Measurements from ENCODE around the gene TESK2. TPM values are rescaled to one million over a fixed set of nuclear protein-coding genes. Genes with fewer than 3 reads are reported as not detected.

TESK2 gene
- total RNA-seq, 1 experiment from 2014 or later = 5.0 TPM

GRCh38 chr1:45507893-45508292 is 16.9 kb upstream of the TESK2 start (continued):
- no peak for TF ChIP-seq SRF (IDR thresholded peaks at IDR 0.05; ENCODE audit: low read depth)
- TF ChIP-seq EZH2phosphoT487 (IDR thresholded peaks at IDR 0.05; ENCODE audit: borderline replicate concordance) = no peak
- no peak for TF ChIP-seq JUND (IDR thresholded peaks at IDR 0.05)
- TF ChIP-seq ZFX (IDR thresholded peaks at IDR 0.05) = no peak
- no peak for TF ChIP-seq ZNF274 (IDR thresholded peaks at IDR 0.05; ENCODE audit: low read depth, low read length)

GRCh38 chr1:45507195-45507594 is 16.2 kb upstream of the TESK2 start:
- ChIA-PET RAD21 (ENCODE audit: low non-redundant PET in 1 of 2, low total read pairs in 2 of 2, uncharacterized antibody in 2 of 2, unreplicated experiment in 2 of 2) (no interaction called here), CTCF (no interaction called here), POLR2A (interaction anchor here (1.7 kb wide), 1 partner anchor 9 kb away, joined by 4 read pairs; no protein-coding TSS in a partner anchor)
- Histone ChIP-seq H3K9me3 (ENCODE audit: control insufficient read depth in 1 of 2, insufficient read depth in 1 of 2, low read depth in 1 of 2, low read length in 2 of 2) (no peaks in the 10 kb centered on the region), H3K79me2 (ENCODE audit: insufficient read depth, low read length) (peaks cover 8% of the 10 kb centered on the region; the same call in 1 of the 2 replicates), H3K9me2 (ENCODE audit: insufficient read depth) (no peaks in the 10 kb centered on the region), H3K4me2 (ENCODE audit: low read length) (no peak overlapping the region), H3K4me3 (replicated peaks in 1 of 2; ENCODE audit: low read depth in 1 of 2, low read length in 2 of 2) (no peak overlapping the region), H4K20me1 (ENCODE audit: insufficient read depth) (peaks cover 10% of the 10 kb centered on the region; the same call in 1 of the 2 replicates), H3K27me3 (ENCODE audit: insufficient read depth, low read length) (no peaks in the 10 kb centered on the region), H3K4me1 (ENCODE audit: control insufficient read depth in 1 of 2, insufficient read depth in 2 of 2, low read length in 2 of 2) (no peaks in the 10 kb centered on the region), H3K9ac (ENCODE audit: low read length) (no peak overlapping the region), H3K36me3 (ENCODE audit: control insufficient read depth in 1 of 2, insufficient read depth in 2 of 2, low read length in 2 of 2) (peaks cover 24 to 25% of the 10 kb centered on the region in 2 experiments; a peak in 3 of 4 replicates), H2AFZ (ENCODE audit: low read depth, low read length, poor library complexity, severe bottlenecking) (no peak overlapping the region), H3K27ac (ENCODE audit: low read depth, low read length) (no peak overlapping the region)
- ATAC-seq = no peak
- intact Hi-C loops (cut with micrococcal nuclease) = no loop called here
- BruUV-seq (replicated peaks) = no TSS peak
- TF ChIP-seq RAD21 (IDR thresholded peaks at IDR 0.05; ENCODE audit: low read depth) = no peak
- TF ChIP-seq MAX (IDR thresholded peaks at IDR 0.05) = no peak
- no peak for TF ChIP-seq ZBTB33 (IDR thresholded peaks at IDR 0.05; ENCODE audit: extremely low read depth, insufficient replicate concordance, low read length)
- TF ChIP-seq REST (IDR thresholded peaks at IDR 0.05; ENCODE audit: low read depth) = no peak
- TF ChIP-seq ZFX (IDR thresholded peaks at IDR 0.05) = no peak
- DNase-seq (ENCODE audit: low read depth, low spot score) = no peak
